ENCODE data around the gene SLC45A3.
"Not testable (repeated sequence)": the region's sequence is repeated elsewhere in the genome, so short reads cannot be mapped to it uniquely, and the experiment has no call there.

The SLC45A3 gene

GRCh38 chr1:205637854-205638468, 42.3 kb downstream of the SLC45A3 start:
- no peaks in the 10 kb centered on the region for H3K27me3 ChIP-seq (replicated peaks; ENCODE audit: control insufficient read depth, insufficient read depth, low read length, poor library complexity, severe bottlenecking)
- no peak for DNase-seq
- no peaks in the 10 kb centered on the region for H3K36me3 ChIP-seq (ENCODE audit: control insufficient read depth, insufficient read depth, low read length)
- no peaks in the 10 kb centered on the region for H3K4me1 ChIP-seq (ENCODE audit: control insufficient read depth, insufficient read depth, low read length, poor library complexity, severe bottlenecking)
- H3K27ac ChIP-seq (ENCODE audit: insufficient read depth, low read length, poor library complexity, severe bottlenecking), result no peak overlapping the region
- H3K9me3 ChIP-seq (ENCODE audit: control insufficient read depth, low read length), result no peaks in the 10 kb centered on the region
- no peak overlapping the region for H3K4me3 ChIP-seq (ENCODE audit: insufficient read depth, low read depth, low read length, poor library complexity, severe bottlenecking)

DNA sequence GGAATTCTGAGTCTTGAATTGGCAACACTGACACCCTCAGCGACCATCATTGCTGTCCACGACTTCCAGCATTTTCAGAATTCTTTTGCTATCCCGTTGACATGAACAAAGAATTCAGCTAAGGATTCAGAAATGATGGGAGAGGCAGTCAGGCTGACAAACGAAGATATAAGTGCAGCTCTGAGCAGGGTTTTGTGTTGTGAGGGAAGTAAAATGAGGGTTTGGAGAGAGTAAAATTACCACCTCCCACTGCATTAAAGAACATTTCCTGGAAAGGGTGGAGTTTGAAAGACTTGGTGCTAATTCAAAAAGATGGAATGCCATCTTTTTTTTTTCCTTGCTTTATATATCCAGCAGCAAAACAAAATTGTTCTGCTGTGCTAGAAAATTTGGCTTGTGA, 43.6 kb downstream of the SLC45A3 start:
- Histone ChIP-seq H3K4me3 (ENCODE audit: insufficient read depth, low read depth, low read length, poor library complexity, severe bottlenecking) (no peak overlapping the region), H3K9me3 (ENCODE audit: control insufficient read depth, low read length) (no peaks in the 10 kb centered on the region), H3K4me1 (ENCODE audit: control insufficient read depth, insufficient read depth, low read length, poor library complexity, severe bottlenecking) (peaks cover 5% of the 10 kb centered on the region), H3K36me3 (ENCODE audit: control insufficient read depth, insufficient read depth, low read length) (no peaks in the 10 kb centered on the region), H3K27ac (ENCODE audit: insufficient read depth, low read length, poor library complexity, severe bottlenecking) (no peak overlapping the region), H3K27me3 (replicated peaks; ENCODE audit: control insufficient read depth, insufficient read depth, low read length, poor library complexity, severe bottlenecking) (no peaks in the 10 kb centered on the region)
- no peak for DNase-seq

DNA sequence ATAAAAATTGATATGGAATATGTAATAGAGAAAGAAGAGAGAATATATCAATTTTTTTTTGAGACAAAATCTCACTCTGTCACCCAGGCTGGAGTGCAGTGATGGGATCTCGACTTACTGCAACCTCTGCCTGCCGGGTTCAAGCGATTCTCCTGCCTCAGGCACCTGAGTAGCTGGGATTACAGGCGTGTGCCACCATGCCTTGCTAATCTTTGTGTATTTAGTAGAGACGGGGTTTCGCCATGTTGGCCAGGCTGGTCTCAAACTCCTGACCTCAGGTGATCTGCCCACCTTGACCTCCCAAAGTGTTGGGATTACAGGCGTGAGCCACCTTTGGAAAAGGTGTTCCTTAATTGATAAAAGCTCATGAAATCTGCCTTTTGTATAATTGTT, 44.2 kb downstream of the SLC45A3 start:
- not testable (repeated sequence) for DNase-seq; H3K27me3 ChIP-seq (replicated peaks; ENCODE audit: control insufficient read depth, insufficient read depth, low read length, poor library complexity, severe bottlenecking); H3K36me3 ChIP-seq (ENCODE audit: control insufficient read depth, insufficient read depth, low read length); H3K9me3 ChIP-seq (ENCODE audit: control insufficient read depth, low read length); H3K4me1 ChIP-seq (ENCODE audit: control insufficient read depth, insufficient read depth, low read length, poor library complexity, severe bottlenecking); H3K4me3 ChIP-seq (ENCODE audit: insufficient read depth, low read depth, low read length, poor library complexity, severe bottlenecking); H3K27ac ChIP-seq (ENCODE audit: insufficient read depth, low read length, poor library complexity, severe bottlenecking)

DNA sequence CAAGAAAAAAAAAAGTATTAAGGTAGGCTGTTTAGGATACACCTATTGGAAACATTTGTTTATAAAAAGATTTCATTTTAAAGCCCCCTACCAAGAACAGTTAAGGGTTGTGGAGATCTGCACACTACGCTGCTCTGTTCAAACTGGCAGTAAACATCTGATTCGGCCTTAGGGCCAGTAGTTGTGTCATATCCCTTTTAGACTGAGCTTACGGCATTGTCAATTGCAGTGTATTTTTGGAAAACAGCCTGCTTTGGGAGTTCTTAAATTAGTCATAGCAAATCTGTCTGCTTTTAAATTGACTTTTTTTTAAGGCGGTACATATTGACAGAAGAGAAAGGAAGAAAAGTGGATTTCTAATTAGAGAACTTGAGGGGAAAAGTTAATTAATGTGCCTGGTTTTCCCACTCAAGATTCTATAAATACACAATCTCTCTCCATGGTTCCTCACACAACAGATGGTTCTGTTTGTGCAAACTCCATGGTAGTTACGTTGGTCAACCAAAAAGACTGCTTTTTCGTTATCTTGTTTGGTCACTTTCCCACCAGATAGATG, 46.8 kb downstream of the SLC45A3 start:
- Histone ChIP-seq H3K36me3 (ENCODE audit: control insufficient read depth, insufficient read depth, low read length) (no peaks in the 10 kb centered on the region), H3K9me3 (ENCODE audit: control insufficient read depth, low read length) (no peaks in the 10 kb centered on the region), H3K27me3 (replicated peaks; ENCODE audit: control insufficient read depth, insufficient read depth, low read length, poor library complexity, severe bottlenecking) (no peaks in the 10 kb centered on the region), H3K4me1 (ENCODE audit: control insufficient read depth, insufficient read depth, low read length, poor library complexity, severe bottlenecking) (peaks cover 17% of the 10 kb centered on the region), H3K27ac (ENCODE audit: insufficient read depth, low read length, poor library complexity, severe bottlenecking) (no peak overlapping the region), H3K4me3 (ENCODE audit: insufficient read depth, low read depth, low read length, poor library complexity, severe bottlenecking) (no peak overlapping the region)
- DNase-seq, result no peak

- H3K9me3 ChIP-seq (ENCODE audit: control insufficient read depth, low read length), result no peaks in the 10 kb centered on the region
- no peak overlapping the region for H3K4me3 ChIP-seq (ENCODE audit: insufficient read depth, low read depth, low read length, poor library complexity, severe bottlenecking)
- H3K4me1 ChIP-seq (ENCODE audit: control insufficient read depth, insufficient read depth, low read length, poor library complexity, severe bottlenecking), result peaks cover 24% of the 10 kb centered on the region
- H3K36me3 ChIP-seq (ENCODE audit: control insufficient read depth, insufficient read depth, low read length), result no peaks in the 10 kb centered on the region
- peak overlapping the region; percentile 89 for H3K27ac ChIP-seq (ENCODE audit: insufficient read depth, low read length, poor library complexity, severe bottlenecking)
- H3K27me3 ChIP-seq (replicated peaks; ENCODE audit: control insufficient read depth, insufficient read depth, low read length, poor library complexity, severe bottlenecking), result no peaks in the 10 kb centered on the region
- DNase-seq, result no peak
Observed at GRCh38 chr1:205632669-205633169, 47.6 kb downstream of the SLC45A3 start.

DNA sequence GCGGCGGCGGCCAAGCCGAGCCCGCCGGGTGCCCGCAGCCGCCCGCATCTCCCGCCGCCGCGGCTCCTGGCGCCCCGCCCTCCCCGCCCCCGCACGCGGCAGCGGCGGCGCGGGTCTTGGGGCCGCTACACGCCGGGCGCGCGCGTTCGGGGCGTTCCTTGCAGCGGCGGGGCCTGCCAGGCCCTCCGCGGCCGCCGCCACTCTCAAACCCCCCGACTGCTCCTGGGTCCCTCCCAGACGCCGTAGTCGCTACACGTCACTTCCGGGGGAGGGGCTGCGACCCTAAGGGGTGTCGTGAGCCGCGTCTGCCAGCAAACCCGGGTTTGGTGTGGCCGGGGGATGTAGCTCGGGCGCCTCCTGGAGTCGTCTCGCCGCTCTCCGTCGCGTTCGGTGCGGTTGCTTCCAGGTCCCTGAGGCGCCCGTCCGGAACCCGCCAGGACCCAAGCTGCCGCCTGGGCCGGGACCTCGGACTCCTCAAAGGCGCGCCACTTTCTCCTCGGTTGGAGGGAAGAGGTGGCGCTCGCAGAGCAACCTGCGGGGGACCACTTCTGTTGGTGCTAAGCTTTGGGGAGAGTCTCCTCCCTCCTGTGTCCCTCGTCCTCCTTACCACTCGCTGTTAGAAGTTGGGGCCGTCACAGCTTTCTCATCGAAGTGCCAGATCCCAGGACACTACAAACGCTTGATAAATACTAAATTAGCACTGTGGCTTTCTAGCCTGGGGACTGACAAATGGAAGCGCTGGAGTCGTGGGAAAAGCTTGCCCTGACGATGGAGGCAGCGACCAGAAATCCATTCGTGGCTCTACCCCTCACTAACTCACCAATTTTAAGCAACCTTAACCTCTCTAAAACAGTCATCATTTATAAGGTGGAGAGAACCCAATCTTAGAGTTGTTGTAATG, 48.3 kb downstream of the SLC45A3 start, which contains the start of gene ELK4:
Gene ELK4 (minus strand): TSS at position 244 of the 901 bp plus-strand sequence. CDS start 8,129 bp downstream, outside the sequence.
- Histone ChIP-seq H3K27ac (ENCODE audit: insufficient read depth, low read length, poor library complexity, severe bottlenecking) (peak within 1 kb of the TSS; percentile 89), H3K9me3 (ENCODE audit: control insufficient read depth, low read length) (no peaks in the 10 kb centered on the region), H3K4me3 (ENCODE audit: insufficient read depth, low read depth, low read length, poor library complexity, severe bottlenecking) (peak within 1 kb of the TSS; percentile 87), H3K4me1 (ENCODE audit: control insufficient read depth, insufficient read depth, low read length, poor library complexity, severe bottlenecking) (peaks cover 25% of the 10 kb centered on the region), H3K27me3 (replicated peaks; ENCODE audit: control insufficient read depth, insufficient read depth, low read length, poor library complexity, severe bottlenecking) (no peaks in the 10 kb centered on the region), H3K36me3 (ENCODE audit: control insufficient read depth, insufficient read depth, low read length) (no peaks in the 10 kb centered on the region)
- peak; percentile 98 to 99 (median 99) for DNase-seq

DNA sequence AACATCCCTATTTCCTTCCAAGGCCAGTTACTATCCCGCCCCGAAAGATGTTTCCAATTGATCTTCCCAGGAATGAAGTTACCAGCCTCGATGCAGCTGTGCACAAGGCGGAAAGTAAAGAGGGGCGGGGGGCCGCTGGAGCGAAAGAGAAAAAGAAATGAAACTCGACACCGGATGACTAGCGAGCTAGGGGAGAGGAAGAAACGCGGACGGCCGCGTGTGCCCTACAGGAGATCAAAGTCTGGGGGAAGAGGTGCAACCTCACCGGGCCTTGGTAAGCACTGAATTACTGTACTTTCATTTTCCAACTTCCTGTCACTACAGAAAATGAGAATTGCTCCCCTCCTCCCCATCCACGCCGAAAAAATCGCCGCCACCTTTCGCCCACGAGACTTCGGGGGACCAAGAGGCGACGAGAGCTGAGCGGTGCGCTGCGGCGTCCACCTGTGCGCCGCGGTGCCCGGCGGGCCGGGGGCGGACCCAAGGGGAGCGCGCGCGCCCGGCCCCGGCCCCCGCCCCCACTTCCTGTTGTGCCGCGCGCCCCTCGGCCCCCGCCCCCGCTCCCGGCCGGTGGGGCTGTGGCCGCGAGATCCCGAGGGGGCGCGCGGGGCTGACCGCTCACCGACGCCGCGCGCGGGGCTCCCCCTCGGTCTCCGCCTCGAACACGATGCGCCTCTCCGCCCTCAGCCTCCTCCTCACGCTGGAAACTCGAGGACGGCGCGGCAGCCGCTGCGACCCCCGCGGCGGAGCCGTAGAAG, 49.1 kb downstream of the SLC45A3 start:
- peak overlapping the region; percentile 89 for H3K27ac ChIP-seq (ENCODE audit: insufficient read depth, low read length, poor library complexity, severe bottlenecking)
- H3K4me3 ChIP-seq (ENCODE audit: insufficient read depth, low read depth, low read length, poor library complexity, severe bottlenecking), result peak overlapping the region; percentile 87
- peaks cover 27% of the 10 kb centered on the region for H3K4me1 ChIP-seq (ENCODE audit: control insufficient read depth, insufficient read depth, low read length, poor library complexity, severe bottlenecking)
- peak; percentile 75 to 77 (median 76) for DNase-seq
- no peaks in the 10 kb centered on the region for H3K27me3 ChIP-seq (replicated peaks; ENCODE audit: control insufficient read depth, insufficient read depth, low read length, poor library complexity, severe bottlenecking)
- H3K36me3 ChIP-seq (ENCODE audit: control insufficient read depth, insufficient read depth, low read length), result no peaks in the 10 kb centered on the region
- H3K9me3 ChIP-seq (ENCODE audit: control insufficient read depth, low read length), result no peaks in the 10 kb centered on the region

DNA sequence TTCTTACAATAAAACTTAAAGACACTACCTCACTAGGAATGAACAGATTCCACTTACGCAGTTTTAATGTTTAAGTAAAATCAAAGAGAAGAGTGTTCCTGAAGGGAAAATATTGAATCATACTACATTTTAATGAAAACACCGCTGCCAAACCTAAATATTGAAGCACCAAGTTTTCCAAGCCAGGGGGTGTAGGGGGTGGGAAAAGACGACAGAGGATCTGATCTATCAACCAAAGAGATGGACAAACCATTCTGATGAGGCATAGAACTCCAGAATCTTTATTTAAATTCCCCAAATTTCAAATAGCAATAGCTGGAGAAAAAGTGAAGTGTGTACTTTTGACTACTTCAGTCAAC, 49.7 kb downstream of the SLC45A3 start:
- Histone ChIP-seq H3K27ac (ENCODE audit: insufficient read depth, low read length, poor library complexity, severe bottlenecking) (peak overlapping the region; percentile 89), H3K4me1 (ENCODE audit: control insufficient read depth, insufficient read depth, low read length, poor library complexity, severe bottlenecking) (peaks cover 29% of the 10 kb centered on the region), H3K9me3 (ENCODE audit: control insufficient read depth, low read length) (no peaks in the 10 kb centered on the region), H3K4me3 (ENCODE audit: insufficient read depth, low read depth, low read length, poor library complexity, severe bottlenecking) (peak overlapping the region; percentile 87), H3K27me3 (replicated peaks; ENCODE audit: control insufficient read depth, insufficient read depth, low read length, poor library complexity, severe bottlenecking) (no peaks in the 10 kb centered on the region), H3K36me3 (ENCODE audit: control insufficient read depth, insufficient read depth, low read length) (no peaks in the 10 kb centered on the region)
- DNase-seq, result no peak

DNA sequence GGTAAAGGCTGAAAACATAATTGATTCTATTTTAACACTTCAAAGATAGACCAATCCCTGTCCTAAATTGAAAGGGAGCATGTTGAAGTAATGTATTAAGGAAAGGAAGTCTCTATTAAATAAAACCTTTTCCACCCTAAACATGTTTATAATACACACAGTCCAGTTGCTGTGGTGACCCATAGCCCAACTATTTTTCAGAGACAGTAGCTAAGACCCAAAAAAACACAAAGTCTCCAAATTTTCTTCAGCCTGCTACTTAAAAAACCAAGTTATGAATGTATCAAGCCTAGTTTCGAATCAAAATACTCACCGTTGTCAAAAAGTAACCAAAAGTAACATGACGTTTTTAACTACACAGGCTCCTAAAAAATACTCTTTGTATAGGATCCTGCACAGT, 50.1 kb downstream of the SLC45A3 start:
- no peaks in the 10 kb centered on the region for H3K9me3 ChIP-seq (ENCODE audit: control insufficient read depth, low read length)
- peaks cover 29% of the 10 kb centered on the region for H3K4me1 ChIP-seq (ENCODE audit: control insufficient read depth, insufficient read depth, low read length, poor library complexity, severe bottlenecking)
- peak overlapping the region; percentile 89 for H3K27ac ChIP-seq (ENCODE audit: insufficient read depth, low read length, poor library complexity, severe bottlenecking)
- DNase-seq, result no peak
- no peaks in the 10 kb centered on the region for H3K27me3 ChIP-seq (replicated peaks; ENCODE audit: control insufficient read depth, insufficient read depth, low read length, poor library complexity, severe bottlenecking)
- no peaks in the 10 kb centered on the region for H3K36me3 ChIP-seq (ENCODE audit: control insufficient read depth, insufficient read depth, low read length)
- H3K4me3 ChIP-seq (ENCODE audit: insufficient read depth, low read depth, low read length, poor library complexity, severe bottlenecking), result peak overlapping the region; percentile 87
